H9 (cell line): Measurements from ENCODE around the gene KRTAP12-4. TPM values are rescaled to one million over a fixed set of nuclear protein-coding genes. Genes with fewer than 3 reads are reported as not detected.

Experiments
- DNase-seq: peaks from one replicate; pipeline ENCODE4 v3.0.0-alpha.2; 2017
- H2AFZ ChIP-seq: one replicate; pipeline ENCODE4 v1.6.1; 2013; ENCODE audit warnings: mild to moderate bottlenecking, low read length, control low read depth, moderate library complexity
- H2AK5ac ChIP-seq: 2 replicates; pipeline ENCODE4 v1.6.1; 2013; ENCODE audit warnings: low read length, control low read depth, mixed read lengths; ENCODE audit not compliant: insufficient read length
- H2BK120ac ChIP-seq: one replicate; pipeline ENCODE4 v1.6.1; 2013; ENCODE audit warnings: low read depth, mild to moderate bottlenecking, low read length, control low read depth, inconsistent platforms; ENCODE audit not compliant: poor library complexity, severe bottlenecking
- H2BK12ac ChIP-seq: 2 replicates; pipeline ENCODE4 v1.6.1; 2013; ENCODE audit warnings: low read length, control low read depth, mixed read lengths, low read depth; ENCODE audit not compliant: insufficient read length
- H2BK15ac ChIP-seq: 2 replicates; pipeline ENCODE4 v1.6.1; 2013; ENCODE audit warnings: low read depth, low read length, control low read depth
- H2BK20ac ChIP-seq: one replicate; pipeline ENCODE4 v1.6.1; 2013; ENCODE audit warnings: low read depth, mild to moderate bottlenecking, low read length, control low read depth, inconsistent platforms; ENCODE audit not compliant: poor library complexity, severe bottlenecking
- H2BK5ac ChIP-seq: 2 replicates; pipeline ENCODE4 v1.6.1; 2013; ENCODE audit warnings: low read length, control low read depth, mixed read lengths; ENCODE audit not compliant: insufficient read length
- H3K14ac ChIP-seq: 2 replicates; pipeline ENCODE4 v1.6.1; 2013; ENCODE audit warnings: low read length, control low read depth; ENCODE audit not compliant: insufficient read depth
- H3K18ac ChIP-seq: 2 replicates; pipeline ENCODE4 v1.6.1; 2013; ENCODE audit warnings: low read depth, mild to moderate bottlenecking, mixed read lengths, low read length, control low read depth; ENCODE audit not compliant: insufficient read length
- H3K23ac ChIP-seq: 2 replicates; pipeline ENCODE4 v1.6.1; 2013; ENCODE audit warnings: low read length, control low read depth, mixed read lengths, low read depth; ENCODE audit not compliant: insufficient read length
- H3K23me2 ChIP-seq: 2 replicates; pipeline ENCODE4 v1.6.1; 2013; ENCODE audit warnings: low read depth, mild to moderate bottlenecking, mixed read lengths, low read length, control low read depth; ENCODE audit not compliant: insufficient read length, poor library complexity, severe bottlenecking
- H3K27ac ChIP-seq: 2 replicates; pipeline ENCODE4 v1.5.1; 2013; ENCODE audit warnings: low read length, control low read depth, mixed read lengths, low read depth; ENCODE audit not compliant: insufficient read length
- H3K27me3 ChIP-seq: 2 replicates; pipeline ENCODE4 v1.6.1; 2013; ENCODE audit warnings: low read length, control low read depth, inconsistent platforms; ENCODE audit not compliant: insufficient read depth
- H3K4ac ChIP-seq: 2 replicates; pipeline ENCODE4 v1.6.1; 2013; ENCODE audit warnings: low read depth, mild to moderate bottlenecking, control low read depth, inconsistent platforms, low read length, moderate library complexity
- H3K4me1 ChIP-seq: 2 replicates; pipeline ENCODE4 v1.6.1; 2013; ENCODE audit warnings: low read length, control low read depth, inconsistent platforms; ENCODE audit not compliant: insufficient read depth
- H3K4me2 ChIP-seq: 2 replicates; pipeline ENCODE4 v1.6.1; 2013; ENCODE audit warnings: low read length, control low read depth, mixed read lengths; ENCODE audit not compliant: insufficient read length, insufficient read depth
- H3K56ac ChIP-seq: 2 replicates; pipeline ENCODE4 v1.6.1; 2013; ENCODE audit warnings: low read depth, mild to moderate bottlenecking, mixed read lengths, low read length, control low read depth; ENCODE audit not compliant: insufficient read length
- H3K79me1 ChIP-seq: 2 replicates; pipeline ENCODE4 v1.6.1; 2013; ENCODE audit warnings: low read depth, mild to moderate bottlenecking, moderate library complexity, low read length, control low read depth, inconsistent platforms; ENCODE audit not compliant: insufficient read depth, poor library complexity, severe bottlenecking
- H3K79me2 ChIP-seq: 2 replicates; pipeline ENCODE4 v1.6.1; 2013; ENCODE audit warnings: low read length, control low read depth, inconsistent platforms; ENCODE audit not compliant: insufficient read depth
- H3K9ac ChIP-seq: 2 replicates; pipeline ENCODE4 v1.6.1; 2013; ENCODE audit warnings: low read length, control low read depth, mixed read lengths; ENCODE audit not compliant: insufficient read length; ENCODE audit errors: extremely low read depth
- H3K9me3 ChIP-seq: one replicate; pipeline ENCODE4 v1.6.1; 2013; ENCODE audit warnings: low read depth, low read length, inconsistent platforms; ENCODE audit not compliant: control insufficient read depth
- H3T11ph ChIP-seq: one replicate; pipeline ENCODE4 v1.6.1; 2013; ENCODE audit warnings: mild to moderate bottlenecking, low read length, control low read depth, inconsistent platforms
- H4K20me1 ChIP-seq: one replicate; pipeline ENCODE4 v1.6.1; 2013; ENCODE audit not compliant: control insufficient read depth, insufficient read length, insufficient read depth
- H4K5ac ChIP-seq: 2 replicates; pipeline ENCODE4 v1.6.1; 2013; ENCODE audit warnings: low read depth, mild to moderate bottlenecking, mixed read lengths, low read length, control low read depth; ENCODE audit not compliant: insufficient read length
- H4K8ac ChIP-seq: replicated peaks from 2 replicates; pipeline ENCODE4 v1.6.1; 2013; ENCODE audit warnings: low read length, control low read depth, mixed read lengths, low read depth; ENCODE audit not compliant: insufficient read length
- H4K91ac ChIP-seq: 2 replicates; pipeline ENCODE4 v1.6.1; 2013; ENCODE audit warnings: low read depth, mild to moderate bottlenecking, moderate library complexity, mixed read lengths, low read length, control low read depth; ENCODE audit not compliant: insufficient read length
- H3K27ac Mint-ChIP-seq, 3 experiments: 2 replicates in 2 of 3; 3 replicates in 1 of 3; pipeline ENCODE4 v1.8.0; 2020 to 2021; ENCODE audit warnings: mixed read lengths in 3 of 3, mild to moderate bottlenecking in 1 of 3, moderate library complexity in 1 of 3
- H3K27me3 Mint-ChIP-seq: 2 replicates; pipeline ENCODE4 v1.8.0; 2021; ENCODE audit warnings: low read depth, mild to moderate bottlenecking, moderate library complexity, mixed read lengths
- H3K36me3 Mint-ChIP-seq, 3 experiments: 2 replicates in 2 of 3; 3 replicates in 1 of 3; pipeline ENCODE4 v1.8.0; 2020 to 2021; ENCODE audit warnings: low read depth in 3 of 3, mixed read lengths in 3 of 3; ENCODE audit not compliant: insufficient read depth in 1 of 3
- H3K4me1 Mint-ChIP-seq, 2 experiments: 2 replicates each; pipeline ENCODE4 v1.8.0; 2020; ENCODE audit warnings: mixed read lengths in 2 of 2
- H3K4me3 Mint-ChIP-seq, 2 experiments: 2 replicates in 1 of 2; 3 replicates in 1 of 2; pipeline ENCODE4 v1.8.0; 2020 to 2021; ENCODE audit warnings: mild to moderate bottlenecking in 2 of 2, mixed read lengths in 2 of 2, moderate library complexity in 1 of 2
- H3K9me3 Mint-ChIP-seq, 2 experiments: 2 replicates in 1 of 2; 3 replicates in 1 of 2; pipeline ENCODE4 v1.8.0; 2020; ENCODE audit warnings: mild to moderate bottlenecking in 2 of 2, mixed read lengths in 2 of 2, moderate library complexity in 1 of 2
- WGBS: extraction: QIAGEN DNeasy Blood & Tissue Kit; methylation state at CpG from one replicate; pipeline ENCODE4 v1.1.7; 2013; ENCODE audit warnings: missing lambda C conversion rate, low lambda C conversion rate, mixed read lengths; ENCODE audit not compliant: insufficient read length; ENCODE audit errors: extremely low coverage; 5-methylcytosine and 5-hydroxymethylcytosine counted together
- total RNA-seq: library from RNA; stranded (reverse); gene quantifications from 2 replicates; pipeline ENCODE4 v1.2.1, GENCODE V29; 2021
- TF ChIP-seq, protein P1 (sequence below): fragments of 200-600 bp; sonication (generic); conservative IDR thresholded peaks from 3 replicates; pipeline ENCODE4 v1.8.0; 2021; ENCODE audit warnings: antibody characterized with exemption, mild to moderate bottlenecking

Gene KRTAP12-4
- total RNA-seq, 1 experiment from 2014 or later, result not detected

DNA sequence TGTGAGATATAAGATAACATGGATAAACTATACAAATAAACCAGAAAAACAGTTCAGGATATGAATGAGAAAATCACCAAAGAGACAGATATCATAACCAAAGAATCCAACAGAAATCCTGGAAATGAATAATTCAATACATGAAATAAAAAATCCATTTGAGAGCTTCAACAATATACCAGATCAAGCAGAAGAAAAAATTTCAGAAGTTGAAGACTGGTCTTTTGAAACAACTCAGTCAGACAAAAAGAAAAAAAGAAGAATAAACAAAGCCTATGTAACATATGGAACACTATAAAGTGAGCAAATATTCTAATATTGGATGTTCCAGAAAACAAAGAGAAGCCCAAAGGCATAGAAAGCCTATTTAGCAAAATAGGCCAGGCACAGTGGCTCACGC lies 17.5 kb upstream of the KRTAP12-4 start:
- Histone ChIP-seq H3K4ac (no peak overlapping the region), H2AFZ (no peak overlapping the region), H2BK12ac (no peak overlapping the region), H2BK15ac (no peak overlapping the region), H4K8ac (no peak overlapping the region), H3K27ac (no peak overlapping the region), H3K4me1 (no peaks in the 10 kb centered on the region), H3K9ac (no peak overlapping the region), H4K20me1 (no peaks in the 10 kb centered on the region), H2BK20ac (no peak overlapping the region), H4K5ac (no peak overlapping the region), H3K9me3 (no peaks in the 10 kb centered on the region), H2BK5ac (no peak overlapping the region), H3K18ac (no peak overlapping the region), H3K4me2 (no peak overlapping the region), H3K23ac (no peak overlapping the region), H3K56ac (no peak overlapping the region), H3K23me2 (no peaks in the 10 kb centered on the region), H3T11ph (no peak overlapping the region), H3K14ac (no peak overlapping the region), H3K27me3 (no peaks in the 10 kb centered on the region), H3K79me1 (no peaks in the 10 kb centered on the region), H4K91ac (no peak overlapping the region), H2AK5ac (no peak overlapping the region), H3K79me2 (no peaks in the 10 kb centered on the region), H2BK120ac (no peak overlapping the region)
- Mint-ChIP-seq H3K4me1 (no peaks in the 10 kb centered on the region; a peak in 1 of 4 replicates), H3K36me3 (peaks cover 12 to 43% (median 17%) of the 10 kb centered on the region in 3 experiments), H3K4me3 (no peak overlapping the region), H3K9me3 (peaks cover 38 to 51% of the 10 kb centered on the region in 2 experiments), H3K27ac (no peak overlapping the region), H3K27me3 (peaks cover 9% of the 10 kb centered on the region)
- WGBS, result no CpG with 5 or more reads among the region's 1 CpG
- TF ChIP-seq, protein P1, sequence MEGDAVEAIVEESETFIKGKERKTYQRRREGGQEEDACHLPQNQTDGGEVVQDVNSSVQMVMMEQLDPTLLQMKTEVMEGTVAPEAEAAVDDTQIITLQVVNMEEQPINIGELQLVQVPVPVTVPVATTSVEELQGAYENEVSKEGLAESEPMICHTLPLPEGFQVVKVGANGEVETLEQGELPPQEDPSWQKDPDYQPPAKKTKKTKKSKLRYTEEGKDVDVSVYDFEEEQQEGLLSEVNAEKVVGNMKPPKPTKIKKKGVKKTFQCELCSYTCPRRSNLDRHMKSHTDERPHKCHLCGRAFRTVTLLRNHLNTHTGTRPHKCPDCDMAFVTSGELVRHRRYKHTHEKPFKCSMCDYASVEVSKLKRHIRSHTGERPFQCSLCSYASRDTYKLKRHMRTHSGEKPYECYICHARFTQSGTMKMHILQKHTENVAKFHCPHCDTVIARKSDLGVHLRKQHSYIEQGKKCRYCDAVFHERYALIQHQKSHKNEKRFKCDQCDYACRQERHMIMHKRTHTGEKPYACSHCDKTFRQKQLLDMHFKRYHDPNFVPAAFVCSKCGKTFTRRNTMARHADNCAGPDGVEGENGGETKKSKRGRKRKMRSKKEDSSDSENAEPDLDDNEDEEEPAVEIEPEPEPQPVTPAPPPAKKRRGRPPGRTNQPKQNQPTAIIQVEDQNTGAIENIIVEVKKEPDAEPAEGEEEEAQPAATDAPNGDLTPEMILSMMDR, result no peak
- no peak for DNase-seq
